SIG-M5 (cell line): ENCODE results near the gene UTP18.
"Not testable (repeated sequence)": the region's sequence is repeated elsewhere in the genome, so short reads cannot be mapped to it uniquely, and the experiment has no call there.

Experiments
- DNase-seq: peaks from one replicate; lab custom pipeline; 2025; lab: John Stamatoyannopoulos, UW

The UTP18 gene

DNA sequence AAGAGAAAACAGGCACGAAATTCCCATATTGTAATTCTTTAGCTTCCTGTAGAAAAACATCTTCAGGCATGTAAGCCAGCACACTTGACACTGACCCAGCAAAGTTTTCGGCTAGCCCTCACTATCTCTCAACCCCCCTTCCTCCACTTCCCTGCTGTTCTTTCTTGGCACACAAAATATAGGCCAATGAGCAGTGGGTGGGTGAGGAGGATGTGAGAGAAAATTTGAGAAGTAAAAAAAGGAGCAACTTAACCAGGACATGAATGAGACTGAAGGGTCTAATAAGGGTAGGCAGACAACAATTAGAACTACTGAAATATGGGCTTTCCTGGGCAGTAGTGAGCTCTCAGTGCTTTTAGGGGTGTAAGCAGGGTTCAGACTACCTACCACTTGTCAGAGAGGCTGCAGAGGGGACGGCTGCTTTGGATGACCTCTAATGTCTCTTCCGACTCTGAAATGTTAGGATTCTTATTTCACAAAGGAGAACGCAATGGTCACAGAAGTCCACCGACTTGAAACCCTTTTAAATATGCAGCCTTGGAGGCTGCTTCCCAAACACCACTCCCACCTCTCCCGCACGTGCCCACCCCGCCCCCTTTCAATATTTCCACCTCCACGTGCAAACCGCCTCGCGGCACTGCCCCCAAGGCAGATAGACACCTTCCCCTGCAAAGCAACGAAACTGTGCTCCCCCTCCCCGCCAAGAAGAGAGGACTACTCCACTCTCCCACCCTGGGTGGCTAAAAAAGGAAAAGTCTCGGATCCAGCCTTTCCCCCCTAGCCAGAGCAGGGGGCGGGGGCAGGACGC lies 1.4 kb upstream of the UTP18 start:
- DNase-seq = peak; percentile 21

DNA sequence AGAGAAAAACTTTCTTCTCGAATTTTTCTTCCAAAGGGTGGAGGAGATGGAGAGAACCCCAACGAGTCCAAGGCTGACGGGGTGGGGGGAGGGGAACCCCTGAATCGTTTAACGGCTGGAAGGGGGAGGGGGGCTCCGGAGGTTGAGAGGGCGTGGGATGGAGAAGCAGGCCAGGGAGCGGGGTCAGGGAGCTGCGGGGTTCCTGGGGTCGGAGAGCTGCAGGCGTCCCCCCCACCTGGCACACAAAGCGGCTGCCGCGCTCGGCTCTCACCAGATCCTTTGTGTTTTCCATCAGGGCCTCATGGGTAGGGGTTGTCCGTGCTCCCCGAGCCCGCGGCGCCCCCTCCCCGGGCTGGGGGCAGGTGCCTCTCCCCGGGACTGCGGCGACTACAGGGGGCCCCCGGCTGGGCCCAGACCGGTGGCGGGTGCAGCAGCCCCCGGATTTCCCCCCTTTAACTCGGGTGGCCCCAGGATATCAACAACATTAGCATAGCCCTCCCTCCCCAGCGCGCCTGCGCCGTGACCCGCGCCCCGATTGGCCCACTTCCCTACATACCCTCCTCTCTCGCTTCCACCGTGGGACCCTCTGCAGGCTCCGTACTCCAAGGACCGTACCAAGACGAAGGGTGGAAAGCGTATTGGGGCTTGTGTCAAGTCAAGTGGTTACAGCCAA lies 646 bp upstream of the UTP18 start, which contains the start of gene MBTD1:
MBTD1 (minus strand) TSS at position 486 of the 673 bp plus-strand sequence. CDS start 34,888 bp downstream, outside the sequence.
- peak; percentile 85 for DNase-seq

DNA sequence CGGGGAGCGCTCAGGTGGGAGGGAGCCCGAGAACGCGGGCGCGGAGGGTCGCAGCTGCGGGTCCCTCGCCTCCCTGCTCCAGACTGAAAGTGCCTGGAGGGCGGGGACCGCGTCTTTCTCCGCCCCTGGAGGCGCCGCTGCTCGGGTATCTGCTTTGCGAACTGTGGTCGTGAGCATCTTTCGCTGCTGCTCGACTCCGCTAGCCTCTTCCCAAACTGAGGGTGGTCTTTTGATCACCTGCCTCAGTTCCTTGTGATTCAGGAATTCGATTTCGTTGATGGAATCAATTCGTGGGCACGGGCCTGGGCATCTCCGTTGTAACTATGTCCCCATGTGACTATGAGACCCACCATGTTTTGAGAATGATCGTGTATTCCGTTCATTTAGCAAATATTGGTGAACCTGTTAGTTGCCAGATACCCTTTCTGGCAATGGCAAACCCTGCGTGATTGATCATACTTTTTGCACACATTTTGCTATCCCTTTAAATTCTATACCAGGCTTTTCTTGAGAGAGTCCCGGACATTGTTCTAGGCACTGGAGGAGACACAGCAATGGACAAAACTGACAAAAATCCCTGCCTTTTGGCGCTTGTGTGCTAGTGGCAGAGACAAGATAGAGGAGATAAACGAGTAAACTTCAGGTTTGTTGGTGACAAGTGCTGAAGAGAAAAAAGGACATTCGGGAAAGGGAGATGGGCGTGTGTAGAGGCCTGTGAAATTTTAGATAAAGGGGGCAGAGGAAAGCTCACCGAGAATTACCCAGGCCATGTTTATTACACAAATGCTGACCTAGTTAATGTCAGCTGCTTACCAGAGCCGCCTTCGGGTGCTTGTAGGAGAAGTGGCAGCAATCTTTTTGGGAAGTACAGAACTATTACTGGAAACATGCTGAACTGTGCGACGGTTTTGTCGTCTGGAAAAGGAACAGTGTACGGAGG lies 948 bp downstream of the UTP18 start:
- DNase-seq = no peak

DNA sequence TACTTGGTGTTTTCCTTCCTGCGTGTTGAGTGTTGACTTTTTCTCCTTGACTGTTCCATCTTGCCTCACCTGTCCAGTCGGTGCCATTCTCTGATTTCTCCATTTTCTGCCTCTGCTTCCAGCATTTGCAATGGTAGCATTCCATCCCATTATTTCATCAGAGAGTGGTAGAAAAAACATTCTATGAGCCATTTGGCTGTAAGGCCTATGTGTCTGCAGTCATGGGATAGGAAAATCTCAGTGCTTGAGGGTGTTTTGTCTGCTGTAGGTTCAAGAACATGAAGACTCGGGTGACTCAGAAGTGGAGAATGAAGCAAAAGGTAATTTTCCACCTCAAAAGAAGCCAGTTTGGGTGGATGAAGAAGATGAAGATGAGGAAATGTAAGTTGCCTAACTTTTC lies 2.7 kb downstream of the UTP18 start:
- DNase-seq = no peak

DNA sequence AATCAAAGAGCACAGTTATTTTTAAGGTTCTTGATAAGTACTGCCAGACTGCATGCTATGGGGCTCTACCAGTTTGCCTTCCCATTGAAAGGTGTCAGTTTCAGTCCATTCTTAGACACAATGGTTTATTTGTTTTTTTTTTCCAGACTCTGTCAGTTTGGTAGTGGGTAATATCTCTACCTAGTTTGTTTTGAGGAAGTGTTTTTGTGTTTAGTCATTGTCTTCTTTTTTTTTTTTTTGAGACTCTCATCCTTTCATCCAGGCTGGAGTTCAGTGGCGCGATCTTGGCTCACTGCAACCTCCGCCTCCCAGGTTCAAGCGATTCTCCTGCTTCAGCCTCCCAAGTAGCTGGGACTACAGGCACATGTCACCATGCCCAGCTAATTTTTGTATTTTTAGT lies 4.1 kb downstream of the UTP18 start:
- DNase-seq = not testable (repeated sequence)

DNA sequence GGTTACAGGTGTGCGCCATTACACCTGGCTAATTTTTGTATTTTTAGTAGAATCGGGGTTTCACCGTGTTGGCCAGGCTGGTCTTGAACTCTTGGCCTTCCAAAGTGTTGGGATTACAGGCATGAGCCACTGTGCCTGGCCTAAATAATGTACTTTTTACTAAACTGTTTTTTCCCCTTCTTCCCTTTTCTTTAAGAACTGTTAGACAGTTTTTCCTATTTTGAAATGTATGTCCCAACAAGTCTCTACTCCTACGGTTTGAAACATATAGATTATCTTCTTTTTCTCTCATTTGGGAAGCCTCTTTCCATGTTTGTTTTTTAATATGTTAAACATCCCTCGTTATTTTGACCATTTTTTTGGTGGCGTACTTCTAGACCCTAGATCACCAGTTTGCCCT lies 9.6 kb downstream of the UTP18 start:
- no peak for DNase-seq

DNA sequence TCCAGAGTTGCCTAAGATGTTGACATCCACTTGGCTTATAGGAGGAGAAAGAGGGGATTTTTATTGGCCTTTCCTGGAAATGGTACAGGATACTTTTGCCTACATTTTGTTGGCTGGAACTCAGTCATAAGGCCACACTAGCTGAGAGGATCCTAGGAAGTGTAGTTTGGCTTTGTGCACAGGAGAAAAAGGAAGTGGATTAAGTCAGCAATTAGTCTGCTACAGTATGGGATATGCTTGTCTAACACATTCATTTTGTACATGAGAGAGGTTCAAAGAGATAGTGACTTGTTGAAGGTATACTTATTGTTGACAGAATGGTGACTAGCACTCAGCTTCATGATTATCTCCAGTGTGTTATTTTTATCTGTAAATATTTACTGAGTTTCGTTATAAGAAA lies 10.3 kb downstream of the UTP18 start:
- DNase-seq = no peak

DNA sequence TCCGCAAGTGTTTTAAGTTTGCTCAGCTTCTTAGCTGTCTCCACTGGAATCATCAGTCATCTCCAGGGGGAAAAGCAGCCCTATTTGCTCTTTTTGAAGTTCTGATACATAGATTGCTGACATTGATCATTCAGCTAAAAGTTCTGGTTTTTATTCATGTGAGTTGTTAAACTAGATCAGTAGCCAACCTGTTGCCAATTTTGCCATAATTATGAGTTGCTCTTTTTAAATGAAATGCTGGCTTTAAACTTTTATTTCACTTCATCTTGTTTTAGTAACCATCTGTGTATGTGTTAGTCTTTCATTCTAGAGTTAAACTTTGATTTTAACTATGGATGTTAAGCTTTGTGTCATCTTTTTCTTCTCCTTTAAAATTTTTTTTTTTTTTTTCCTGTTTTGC lies 12.5 kb downstream of the UTP18 start:
- DNase-seq = no peak

DNA sequence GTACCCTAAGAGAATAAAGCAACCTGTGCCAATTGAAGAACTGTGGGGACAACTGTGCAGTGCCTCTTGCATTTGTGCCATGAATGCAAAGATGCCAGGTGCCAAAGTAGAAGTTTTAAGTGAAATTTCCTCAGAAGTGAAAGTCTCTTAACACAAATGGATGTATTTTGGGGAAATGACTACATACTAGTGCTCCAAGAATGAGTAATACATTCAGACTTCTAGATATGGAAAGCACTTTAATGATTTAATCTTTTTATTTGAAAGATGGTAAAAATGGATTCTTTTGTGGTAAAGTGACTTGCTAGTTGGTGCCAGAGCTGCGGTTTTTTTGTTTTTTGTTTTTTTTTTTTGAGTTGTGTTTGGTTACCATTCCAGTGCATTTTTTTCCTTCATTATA lies 15.0 kb downstream of the UTP18 start:
- DNase-seq = no peak

DNA sequence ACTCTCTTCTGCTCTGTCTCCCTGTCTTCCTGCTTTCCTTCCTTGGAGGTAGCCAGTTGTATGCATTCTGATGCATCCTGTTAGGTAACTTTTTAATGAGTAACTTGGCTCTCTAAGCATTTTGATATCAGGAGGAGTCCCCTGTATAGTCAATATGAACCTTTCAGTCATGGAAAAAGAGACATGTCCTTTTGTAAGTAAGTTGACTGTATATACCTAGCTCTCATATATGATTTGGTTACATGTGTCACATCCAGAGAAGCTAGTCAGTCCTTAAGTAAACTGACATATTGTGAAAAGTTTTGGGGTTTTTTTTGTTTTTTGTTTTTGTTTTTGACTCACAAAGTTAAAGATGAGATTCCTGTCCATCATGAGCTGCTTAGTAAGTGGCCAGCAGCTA lies 18.8 kb downstream of the UTP18 start:
- no peak for DNase-seq

DNA sequence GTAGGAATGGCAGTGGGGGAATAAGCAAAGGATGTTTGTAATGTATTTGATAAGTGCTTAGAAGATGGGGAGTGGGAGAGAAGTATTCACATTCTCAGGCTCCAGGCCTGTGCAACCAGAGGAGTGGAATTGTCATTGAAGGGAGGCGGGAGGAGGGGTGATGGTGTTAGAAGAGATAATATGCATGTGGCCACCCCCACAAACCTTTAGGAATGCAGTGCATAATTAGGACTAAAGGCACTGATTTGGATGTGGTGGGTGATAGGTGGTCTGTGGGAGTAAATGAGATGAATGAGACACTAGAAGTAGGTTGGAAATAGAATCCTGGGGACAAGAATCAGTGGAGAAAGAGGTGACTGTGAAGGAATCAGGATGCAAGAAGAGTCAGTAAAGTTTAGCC lies 27.1 kb downstream of the UTP18 start:
- no peak for DNase-seq

DNA sequence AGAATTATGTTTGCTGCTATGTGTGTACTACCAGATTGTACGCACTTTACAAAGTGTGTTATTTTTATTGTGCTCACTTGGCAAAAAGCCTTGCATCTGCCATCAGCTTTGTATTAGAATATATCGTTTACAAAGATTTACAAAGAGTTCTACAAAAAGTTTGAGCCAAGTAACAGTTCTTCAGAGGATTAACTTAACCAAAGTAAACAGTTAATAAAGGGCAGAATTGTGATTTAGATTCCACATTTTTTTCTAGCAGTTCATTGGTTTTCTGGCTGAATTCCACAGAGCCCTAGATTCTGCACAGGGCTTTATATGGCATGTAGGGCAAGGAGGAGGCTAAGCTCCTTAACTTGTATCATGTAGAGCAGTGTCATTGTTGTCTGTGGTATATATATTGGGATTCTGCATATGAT lies 29.4 kb downstream of the UTP18 start:
- no peak for DNase-seq

DNA sequence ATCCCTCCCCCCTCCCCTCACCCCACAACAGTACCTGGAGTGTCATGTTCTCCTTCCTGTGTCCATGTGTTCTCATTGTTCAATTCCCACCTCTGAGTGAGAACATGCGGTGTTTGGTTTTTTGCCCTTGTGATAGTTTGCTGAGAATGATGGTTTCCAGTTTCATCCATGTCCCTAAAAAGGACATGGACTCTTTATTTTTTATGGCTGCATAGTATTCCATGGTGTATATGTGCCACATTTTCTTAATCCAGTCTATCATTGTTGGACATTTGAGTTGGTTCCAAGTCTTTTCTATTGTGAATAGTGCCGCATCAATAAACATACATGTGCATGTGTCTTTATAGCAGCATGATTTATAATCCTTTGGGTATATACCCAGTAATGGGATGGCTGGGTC lies 34.0 kb downstream of the UTP18 start:
- not testable (repeated sequence) for DNase-seq

DNA sequence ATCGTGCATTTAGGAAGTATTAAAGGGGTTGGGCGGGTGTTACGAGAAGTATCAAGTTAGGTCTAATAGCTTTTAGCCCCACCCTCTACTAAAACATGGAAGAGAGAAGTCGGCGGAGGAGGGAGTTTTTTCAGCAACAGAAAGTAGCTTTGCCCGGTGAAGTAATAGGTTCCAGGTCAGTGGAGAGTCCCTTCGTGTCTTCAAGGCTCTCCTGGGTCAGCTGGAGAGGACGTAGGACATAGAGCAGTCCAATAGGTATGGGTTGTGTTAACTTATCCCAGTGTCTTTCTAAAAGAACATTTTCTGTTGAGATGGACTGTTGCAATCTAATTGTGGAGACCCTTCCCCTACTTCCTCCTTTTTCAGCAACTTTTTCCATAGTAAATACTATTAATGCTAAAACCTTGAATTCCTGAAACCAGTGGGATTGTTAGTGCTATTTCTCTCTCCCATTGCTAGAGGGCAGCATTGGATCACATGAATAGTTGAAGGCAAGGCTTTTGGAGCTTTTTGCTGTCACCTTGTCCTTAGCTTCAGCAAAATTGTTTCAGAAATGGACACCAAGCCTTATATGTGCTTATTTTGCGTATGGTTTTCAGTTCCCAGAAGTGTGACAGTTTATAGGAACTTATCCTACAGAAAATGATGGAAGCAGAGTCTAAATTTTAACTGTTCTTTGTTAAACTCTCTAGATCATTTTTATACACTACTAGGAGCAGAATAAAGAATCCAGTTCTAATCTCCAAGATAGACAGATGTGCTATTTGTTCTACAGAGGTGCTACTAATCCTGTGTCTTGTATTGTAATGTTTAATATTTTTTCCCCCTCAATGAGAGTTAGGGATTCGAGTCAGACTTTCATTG lies 38.4 kb downstream of the UTP18 start:
- DNase-seq = no peak

DNA sequence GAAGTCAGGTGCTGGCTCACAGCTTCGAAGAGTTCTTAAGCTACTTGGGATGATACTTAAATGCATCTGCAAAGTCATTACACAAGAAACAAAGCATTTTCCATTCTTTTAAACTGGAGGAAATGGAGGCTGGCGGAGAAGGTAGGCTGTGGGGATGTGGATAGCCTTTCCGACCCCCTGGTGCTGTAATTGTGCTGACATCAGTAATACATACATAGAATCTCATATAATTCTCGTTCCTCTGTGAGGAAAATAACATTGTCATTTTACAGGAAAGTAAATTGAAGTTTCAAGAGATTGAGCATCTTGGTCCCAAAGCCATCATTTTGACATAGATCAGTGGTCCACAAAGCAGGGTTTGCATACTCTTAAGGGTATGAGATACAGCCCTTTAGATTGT lies 39.5 kb downstream of the UTP18 start:
- no peak for DNase-seq

DNA sequence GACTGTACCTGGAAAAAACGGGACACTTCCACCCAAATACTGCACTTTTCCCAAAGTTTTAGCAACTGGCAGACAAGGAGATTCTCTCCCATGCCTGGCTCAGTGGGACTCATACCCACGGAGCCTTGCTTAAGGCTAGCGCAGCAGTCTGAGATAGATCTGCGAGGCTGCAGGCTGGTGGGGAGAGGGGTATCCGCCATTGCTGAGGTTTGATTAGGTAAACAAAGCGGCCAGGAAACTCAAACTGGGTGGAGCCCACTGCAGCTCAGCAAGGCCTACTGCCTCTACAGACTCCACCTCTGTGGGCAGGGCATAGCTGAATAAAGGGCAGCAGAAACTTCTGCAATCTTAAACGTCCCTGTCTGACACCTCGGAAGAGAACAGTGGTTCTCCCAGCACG lies 44.8 kb downstream of the UTP18 start:
- DNase-seq = no peak

DNA sequence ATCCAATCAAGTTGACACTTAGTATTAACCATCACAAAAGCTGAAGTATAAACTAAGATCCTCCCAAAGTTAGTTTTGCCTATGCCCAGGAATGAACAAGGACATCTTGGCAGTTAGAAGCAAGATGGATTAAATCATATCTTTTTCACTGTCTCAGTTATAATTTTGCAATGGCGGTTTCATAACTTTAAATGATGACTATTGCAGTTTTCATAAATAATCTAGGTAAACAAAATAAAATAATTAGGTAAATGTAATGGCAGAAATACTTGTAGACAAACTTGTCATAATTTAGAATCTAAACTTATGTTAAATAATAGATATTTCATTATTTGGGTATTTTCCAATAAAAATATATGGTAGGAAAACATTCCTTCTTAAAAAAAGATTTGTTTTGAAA lies 51.7 kb downstream of the UTP18 start:
- not testable (repeated sequence) for DNase-seq

DNA sequence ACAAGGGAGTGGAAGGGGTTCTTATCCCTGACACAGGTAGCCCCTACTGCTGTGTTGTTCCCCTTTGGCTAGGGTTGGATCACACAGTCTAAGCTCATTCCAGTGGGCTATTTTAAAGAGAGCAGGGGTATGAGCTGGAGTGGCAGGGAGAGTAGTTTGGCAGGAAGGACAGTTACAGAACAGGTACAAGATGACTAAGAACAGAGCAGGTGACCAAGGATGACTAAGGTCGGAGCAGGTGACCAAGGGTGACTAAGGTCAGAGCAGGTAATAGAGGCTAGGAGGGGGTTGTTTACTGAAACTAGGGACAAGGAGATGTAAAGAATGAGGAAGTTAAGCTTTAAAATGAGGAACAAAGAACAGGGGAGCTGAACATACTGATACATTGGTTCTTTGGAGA lies 58.8 kb downstream of the UTP18 start:
- no peak for DNase-seq

DNA sequence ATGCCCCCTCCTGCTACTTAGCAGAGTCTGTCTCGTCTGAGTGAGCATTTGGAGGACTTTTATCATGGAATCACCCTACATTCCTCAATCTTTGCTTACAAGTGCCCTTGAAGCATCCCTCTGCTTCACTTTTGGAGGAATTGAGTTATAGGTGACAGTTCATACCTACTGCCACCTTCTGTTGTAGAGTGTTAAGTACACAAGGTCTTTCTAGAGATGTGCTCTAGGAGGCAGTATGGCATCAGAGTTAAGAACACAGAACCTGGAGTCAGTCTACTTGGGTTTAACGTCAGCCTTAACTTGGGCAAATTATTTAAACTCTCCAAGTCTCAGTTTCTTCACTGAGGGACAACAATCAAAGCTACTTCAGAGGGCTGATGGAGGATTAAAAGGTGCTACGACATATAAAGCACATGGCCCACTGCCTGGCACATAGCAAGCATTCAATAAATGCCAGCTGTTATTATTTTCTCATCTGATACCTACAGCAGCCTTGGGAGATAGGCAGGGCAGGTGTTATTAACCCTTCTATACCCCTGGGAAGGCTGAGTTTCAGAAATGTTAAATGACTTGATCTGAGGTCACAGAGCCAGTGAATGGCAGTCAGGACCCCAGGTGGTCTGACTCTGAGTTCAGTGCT lies 62.2 kb downstream of the UTP18 start:
- DNase-seq = peak; percentile 35

DNA sequence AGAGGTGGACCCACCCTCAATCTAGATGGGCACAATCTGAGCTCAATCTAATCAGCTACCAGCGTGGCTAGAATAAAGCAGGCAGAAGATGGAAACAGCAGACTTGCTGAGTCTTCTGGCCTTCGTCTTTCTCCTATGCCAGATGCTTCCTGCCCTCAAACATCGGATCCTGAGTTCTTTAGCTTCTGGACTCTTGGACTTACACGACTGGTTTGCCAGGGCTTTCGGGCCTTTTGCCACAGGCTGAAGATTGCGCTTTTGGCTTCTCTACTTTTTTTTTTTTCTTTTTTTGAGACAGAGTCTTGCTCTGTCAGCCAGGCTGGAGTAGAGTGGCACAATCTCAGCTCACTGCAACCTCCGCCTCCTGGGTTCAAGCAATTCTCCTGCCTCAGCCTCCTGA lies 65.1 kb downstream of the UTP18 start:
- DNase-seq = no peak
